Endothelial cell of umbilical vein (primary cell): ENCODE measurements around the gene PPP2R3C. TPM values are rescaled to one million over a fixed set of nuclear protein-coding genes. Genes with fewer than 3 reads are reported as not detected.

Source experiments
- BruUV-seq: library from RNA; stranded (reverse); fragments of 400-500 nt; replicated peaks from 2 replicates; lab custom pipeline; 2021; lab: Mats Ljungman, UMichigan
- CTCF ChIA-PET: fragments of 300-600, 350-600 bp; sonication (Branson Sonifier 250); formaldehyde crosslinking; loops from one replicate; lab custom pipeline; 2021; ENCODE audit warnings: antibody characterized with exemption, inconsistent platforms; lab: Charles Lee
- POLR2A ChIA-PET: fragments of 300-600, 350-600 bp; sonication (Branson Sonifier 250); formaldehyde crosslinking; loops from one replicate; lab custom pipeline; 2021; ENCODE audit warnings: antibody characterized with exemption, inconsistent platforms; lab: Charles Lee
- DNase-seq: peaks from one replicate; pipeline ENCODE4 v3.0.0-alpha.2; 2011; ENCODE audit warnings: low read depth, low spot score
- FAIRE-seq: peaks from 2 replicates; lab custom pipeline; 2011; peaks lifted over from hg19 to GRCh38; lab: Jason Lieb, UNC
- H2AFZ ChIP-seq: 2 replicates; pipeline ENCODE4 v1.6.0; 2012; ENCODE audit warnings: low read depth, low read length, control low read depth, inconsistent platforms
- H3K27ac ChIP-seq: 2 replicates; pipeline ENCODE4 v1.5.1; 2011; ENCODE audit warnings: low read depth, mild to moderate bottlenecking, control low read depth, low read length, moderate library complexity; ENCODE audit not compliant: insufficient read depth
- H3K27me3 ChIP-seq, 2 experiments: 2 replicates each; pipeline versions ENCODE4 v1.6.0 to v1.6.1; 2011; ENCODE audit warnings: low read length in 2 of 2, mixed read lengths in 1 of 2; ENCODE audit not compliant: control insufficient read depth in 2 of 2, insufficient read depth in 2 of 2
- H3K36me3 ChIP-seq, 2 experiments: 2 replicates in 1 of 2; 3 replicates in 1 of 2; pipeline ENCODE4 v1.5.1; 2011; ENCODE audit warnings: low read length in 2 of 2, mild to moderate bottlenecking in 1 of 2, moderate library complexity in 1 of 2; ENCODE audit not compliant: control insufficient read depth in 2 of 2, insufficient read depth in 2 of 2; ENCODE audit errors: extremely low read depth in 1 of 2
- H3K4me1 ChIP-seq: 3 replicates; pipeline ENCODE4 v1.5.1; 2011; ENCODE audit warnings: mild to moderate bottlenecking, low read length; ENCODE audit not compliant: control insufficient read depth, insufficient read depth; ENCODE audit errors: extremely low read depth
- H3K4me2 ChIP-seq: 2 replicates; pipeline ENCODE4 v1.6.1; 2011; ENCODE audit warnings: low read length, control low read depth, mixed read lengths; ENCODE audit not compliant: insufficient read depth
- H3K4me3 ChIP-seq, 3 experiments: fragments of 200-600 bp in 1 of 3; sonication (generic), shearing (Covaris generic) in 1 of 3; replicated peaks in 1 of 3; 2 replicates each; pipeline ENCODE4 v1.5.1; 2011 to 2016; ENCODE audit warnings: control low read depth in 3 of 3, low read length in 3 of 3, mild to moderate bottlenecking in 2 of 3, inconsistent platforms in 1 of 3, low read depth in 1 of 3, moderate library complexity in 1 of 3; ENCODE audit not compliant: insufficient read depth in 1 of 3
- H3K79me2 ChIP-seq: 2 replicates; pipeline ENCODE4 v1.6.0; 2012; ENCODE audit warnings: low read length, inconsistent platforms; ENCODE audit not compliant: control insufficient read depth, insufficient read depth
- H3K9ac ChIP-seq: replicated peaks from 2 replicates; pipeline ENCODE3; 2011; ENCODE audit warnings: low read length, control low read depth; ENCODE audit not compliant: insufficient read depth; ENCODE audit errors: extremely low read depth
- H3K9me1 ChIP-seq: replicated peaks from 3 replicates; pipeline ENCODE4 v1.6.0; 2011; ENCODE audit warnings: mild to moderate bottlenecking, low read length; ENCODE audit not compliant: control insufficient read depth, insufficient read depth; ENCODE audit errors: extremely low read depth
- H3K9me3 ChIP-seq: replicated peaks from 2 replicates; pipeline ENCODE4 v1.5.1; 2012; ENCODE audit warnings: low read length, inconsistent platforms; ENCODE audit not compliant: control insufficient read depth, insufficient read depth
- H4K20me1 ChIP-seq: replicated peaks from 2 replicates; pipeline ENCODE3; 2011; ENCODE audit warnings: mild to moderate bottlenecking, low read length; ENCODE audit not compliant: control insufficient read depth, insufficient read depth; ENCODE audit errors: extremely low read depth
- EZH2 ChIP-seq: IDR thresholded peaks from 2 replicates; pipeline ENCODE4 v1.6.1; 2012; ENCODE audit warnings: borderline replicate concordance, low read depth, mild to moderate bottlenecking, moderate library complexity, low read length, inconsistent platforms; ENCODE audit not compliant: severe bottlenecking
- FOS ChIP-seq: IDR thresholded peaks from 2 replicates; pipeline ENCODE4 v1.6.1; 2011; ENCODE audit warnings: mild to moderate bottlenecking, low read length, moderate library complexity, borderline replicate concordance; ENCODE audit not compliant: insufficient read depth
- GATA2 ChIP-seq: IDR thresholded peaks from 2 replicates; pipeline ENCODE4 v1.7.0; 2011; ENCODE audit warnings: low read depth, mild to moderate bottlenecking, moderate library complexity, mixed read lengths, low read length; ENCODE audit not compliant: insufficient read length, insufficient read depth
- JUN ChIP-seq: IDR thresholded peaks from 2 replicates; pipeline ENCODE4 v1.6.1; 2011; ENCODE audit warnings: borderline replicate concordance, low read depth; ENCODE audit not compliant: insufficient read length, insufficient read depth
- MYC ChIP-seq: IDR thresholded peaks from one replicate; pipeline ENCODE4 v1.6.1; 2011; ENCODE audit warnings: mild to moderate bottlenecking, low read depth, low read length
- POLR2A ChIP-seq: IDR thresholded peaks from 2 replicates; pipeline ENCODE4 v1.6.1; 2012; ENCODE audit warnings: low read depth, mild to moderate bottlenecking, control low read depth, low read length
- POLR2AphosphoS5 ChIP-seq: IDR thresholded peaks from 2 replicates; pipeline ENCODE4 v1.6.1; 2012; ENCODE audit warnings: low read depth, mild to moderate bottlenecking, control low read depth, low read length, moderate library complexity; ENCODE audit not compliant: insufficient read depth
- dilution Hi-C: fragments of 300-500 bp; cut with MboI; formaldehyde crosslinking; loops from one replicate; pipeline ENCODE4 v1.15.0; 2019; ENCODE audit warnings: low sequenced_read_pairs; ENCODE audit not compliant: extremely low pct_ligation_motif_present
- intact Hi-C: fragments of 100-400 bp; cut with micrococcal nuclease; formaldehyde crosslinking; loops from one replicate; pipeline ENCODE4 v1.10.0; 2022
- polyA plus RNA-seq, 4 experiments: library from polyadenylated mRNA; depleted of rRNA in 3 of 4; stranded (reverse) in 3 of 4; unstranded in 1 of 4; fragments of >200 nt; gene quantifications; 2 replicates each; pipeline versions ENCODE4 v1.2.1 to v1.2.3, GENCODE V29; 2011 to 2012; ENCODE audit warnings: missing spikeins in 1 of 4
- total RNA-seq: library from RNA; stranded (reverse); gene quantifications from 2 replicates; pipeline ENCODE4 v1.2.3, GENCODE V29; 2021
- TF ChIP-seq, protein P1 (sequence below), 2 donors: IDR thresholded peaks; 1 replicate in 1 of 2; 2 replicates in 1 of 2; pipeline ENCODE4 v1.5.1; 2011; ENCODE audit warnings: low read length in 2 of 2, mild to moderate bottlenecking in 2 of 2, moderate library complexity in 2 of 2, control low read depth in 1 of 2, inconsistent platforms in 1 of 2, low read depth in 1 of 2; ENCODE audit not compliant: insufficient read depth in 1 of 2; ENCODE audit errors: extremely low read depth in 1 of 2
- TF ChIP-seq, protein P2 (sequence below): IDR thresholded peaks from 2 replicates; pipeline ENCODE4 v1.6.1; 2011; ENCODE audit not compliant: insufficient read depth, insufficient read length

The PPP2R3C gene
- total and polyA plus RNA-seq, 2 donors (not counting 3 experiments of a cell fraction or from before 2014, with no cell fraction given) = 10.2 to 40.6 TPM

DNA sequence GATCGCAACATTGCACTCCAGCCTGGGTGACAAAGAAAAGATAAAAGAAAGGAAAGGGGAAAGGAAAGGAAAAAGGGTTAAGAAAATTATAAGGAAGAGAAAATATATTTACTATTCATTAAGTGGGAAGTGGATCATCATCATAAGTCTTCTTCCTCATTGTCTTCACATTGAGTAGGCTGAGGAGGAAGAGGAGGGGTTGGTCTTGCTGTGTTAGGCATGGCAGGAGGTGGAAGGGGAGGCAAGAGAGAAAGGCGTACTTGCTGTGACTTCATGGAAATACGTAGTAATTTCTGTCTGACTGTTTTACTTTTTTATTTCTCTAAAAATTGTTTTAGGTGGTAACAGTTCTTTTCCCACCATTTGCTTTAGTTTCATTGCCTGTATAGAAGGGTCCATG lies 49.6 kb downstream of the PPP2R3C start:
- H3K79me2 ChIP-seq = no peaks in the 10 kb centered on the region
- H3K4me2 ChIP-seq = no peak overlapping the region
- no TSS peak for BruUV-seq
- no peaks in the 10 kb centered on the region for H3K9me1 ChIP-seq
- CTCF ChIA-PET = interaction anchor here (0.9 kb wide), 1 partner anchor 25 kb away, joined by 3 read pairs; no protein-coding TSS in a partner anchor
- peaks cover 2% of the 10 kb centered on the region for H3K4me1 ChIP-seq
- DNase-seq (no peak), FAIRE-seq (no peak)
- H3K9ac ChIP-seq = no peak overlapping the region
- H3K4me3 ChIP-seq = no peak overlapping the region
- no peaks in the 10 kb centered on the region for H3K9me3 ChIP-seq
- no peak overlapping the region for H2AFZ ChIP-seq
- POLR2A ChIA-PET = no interaction called here
- TF ChIP-seq JUN (no peak), MYC (no peak), POLR2AphosphoS5 (no peak), FOS (no peak), POLR2A (no peak), EZH2 (no peak), GATA2 (no peak)
- TF ChIP-seq, protein P1, sequence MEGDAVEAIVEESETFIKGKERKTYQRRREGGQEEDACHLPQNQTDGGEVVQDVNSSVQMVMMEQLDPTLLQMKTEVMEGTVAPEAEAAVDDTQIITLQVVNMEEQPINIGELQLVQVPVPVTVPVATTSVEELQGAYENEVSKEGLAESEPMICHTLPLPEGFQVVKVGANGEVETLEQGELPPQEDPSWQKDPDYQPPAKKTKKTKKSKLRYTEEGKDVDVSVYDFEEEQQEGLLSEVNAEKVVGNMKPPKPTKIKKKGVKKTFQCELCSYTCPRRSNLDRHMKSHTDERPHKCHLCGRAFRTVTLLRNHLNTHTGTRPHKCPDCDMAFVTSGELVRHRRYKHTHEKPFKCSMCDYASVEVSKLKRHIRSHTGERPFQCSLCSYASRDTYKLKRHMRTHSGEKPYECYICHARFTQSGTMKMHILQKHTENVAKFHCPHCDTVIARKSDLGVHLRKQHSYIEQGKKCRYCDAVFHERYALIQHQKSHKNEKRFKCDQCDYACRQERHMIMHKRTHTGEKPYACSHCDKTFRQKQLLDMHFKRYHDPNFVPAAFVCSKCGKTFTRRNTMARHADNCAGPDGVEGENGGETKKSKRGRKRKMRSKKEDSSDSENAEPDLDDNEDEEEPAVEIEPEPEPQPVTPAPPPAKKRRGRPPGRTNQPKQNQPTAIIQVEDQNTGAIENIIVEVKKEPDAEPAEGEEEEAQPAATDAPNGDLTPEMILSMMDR (IDR thresholded peaks at IDR 0.05; ENCODE audit: extremely low read depth in 1 of 2, insufficient read depth in 1 of 2, low read depth in 1 of 2, low read length in 2 of 2) = no peak
- TF ChIP-seq, protein P2, sequence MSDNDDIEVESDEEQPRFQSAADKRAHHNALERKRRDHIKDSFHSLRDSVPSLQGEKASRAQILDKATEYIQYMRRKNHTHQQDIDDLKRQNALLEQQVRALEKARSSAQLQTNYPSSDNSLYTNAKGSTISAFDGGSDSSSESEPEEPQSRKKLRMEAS = no peak
- dilution Hi-C loops = no loop called here
- intact Hi-C loops = no loop called here
- no peaks in the 10 kb centered on the region for H4K20me1 ChIP-seq
- H3K27ac ChIP-seq = no peak overlapping the region
- H3K36me3 ChIP-seq = no peaks in the 10 kb centered on the region
- no peaks in the 10 kb centered on the region for H3K27me3 ChIP-seq
